Measurements from ENCODE around the gene UBE2E3.
"Not testable (repeated sequence)": the region's sequence is repeated elsewhere in the genome, so short reads cannot be mapped to it uniquely, and the experiment has no call there.

Gene UBE2E3

DNA sequence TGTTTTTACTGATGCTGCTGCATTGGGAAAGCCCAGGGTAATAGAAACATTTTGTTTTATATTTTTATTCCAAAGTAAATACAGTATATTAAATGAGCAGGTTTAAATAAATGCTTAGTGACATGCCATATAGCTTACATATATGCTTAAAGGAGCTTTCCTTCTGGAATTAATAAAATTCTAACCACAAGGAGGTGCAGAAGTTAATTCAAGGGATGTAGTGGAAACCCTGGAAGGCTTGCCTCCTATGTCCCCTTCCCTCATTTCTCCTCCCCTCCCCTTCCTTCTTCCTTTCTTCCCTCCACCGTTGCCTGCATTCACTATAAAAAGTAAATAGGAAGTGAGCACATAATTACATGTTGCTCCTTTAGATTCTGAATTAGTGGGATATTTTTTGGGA is 96.3 kb downstream of the UBE2E3 start:
- no peak for DNase-seq (ENCODE audit: low read depth)

- DNase-seq (ENCODE audit: low read depth) = no peak
Observed at GRCh38 chr2:181077128-181077709, 96.8 kb downstream of the UBE2E3 start.

DNA sequence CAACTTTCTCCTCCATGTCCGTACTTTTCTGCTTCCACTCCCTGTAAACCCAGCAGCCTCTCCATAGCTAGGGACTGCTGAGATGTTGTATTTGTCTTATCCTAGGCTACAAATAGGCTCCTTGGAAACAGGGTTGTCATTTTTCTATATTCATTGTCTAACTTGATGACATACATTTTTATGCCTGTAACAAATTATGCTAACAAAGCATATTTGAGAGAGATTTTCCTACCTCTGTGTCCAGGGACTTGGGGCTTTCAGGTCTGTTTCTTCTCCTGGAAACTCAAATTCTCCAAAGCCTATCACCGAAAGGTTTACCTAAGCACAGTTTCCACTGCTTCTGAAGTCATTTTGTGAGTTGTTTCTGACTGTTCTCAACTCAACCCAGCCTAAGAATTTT is 102.7 kb downstream of the UBE2E3 start:
- DNase-seq (ENCODE audit: low read depth) = no peak

- no peak for DNase-seq (ENCODE audit: low read depth)
Observed at GRCh38 chr2:181085734-181086133, 105.3 kb downstream of the UBE2E3 start.

GRCh38 chr2:181091920-181092319 is 111.5 kb downstream of the UBE2E3 start:
- DNase-seq (ENCODE audit: low read depth) = not testable (repeated sequence)

DNA sequence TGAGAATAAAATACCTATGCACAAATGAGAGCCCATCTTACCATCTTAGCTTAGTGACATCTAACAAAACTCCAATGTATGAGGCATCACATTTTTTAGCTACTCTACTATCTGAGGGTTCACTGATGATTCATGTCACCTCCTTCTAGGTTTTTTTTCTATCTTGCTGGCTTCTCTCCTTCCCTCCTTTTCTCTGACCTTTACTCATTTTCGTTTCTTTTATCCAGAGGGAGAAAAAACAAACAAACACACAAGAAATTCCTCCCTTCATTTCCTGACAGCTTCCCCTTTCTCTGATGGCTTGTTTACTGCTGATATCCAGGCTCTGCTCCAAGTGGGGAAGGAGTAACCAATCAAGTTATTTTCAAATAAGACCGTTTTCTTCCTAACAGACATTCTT is 115.1 kb downstream of the UBE2E3 start:
- no peak for DNase-seq (ENCODE audit: low read depth)

GRCh38 chr2:181103659-181104058 is 123.3 kb downstream of the UBE2E3 start:
- no peak for DNase-seq (ENCODE audit: low read depth)

DNA sequence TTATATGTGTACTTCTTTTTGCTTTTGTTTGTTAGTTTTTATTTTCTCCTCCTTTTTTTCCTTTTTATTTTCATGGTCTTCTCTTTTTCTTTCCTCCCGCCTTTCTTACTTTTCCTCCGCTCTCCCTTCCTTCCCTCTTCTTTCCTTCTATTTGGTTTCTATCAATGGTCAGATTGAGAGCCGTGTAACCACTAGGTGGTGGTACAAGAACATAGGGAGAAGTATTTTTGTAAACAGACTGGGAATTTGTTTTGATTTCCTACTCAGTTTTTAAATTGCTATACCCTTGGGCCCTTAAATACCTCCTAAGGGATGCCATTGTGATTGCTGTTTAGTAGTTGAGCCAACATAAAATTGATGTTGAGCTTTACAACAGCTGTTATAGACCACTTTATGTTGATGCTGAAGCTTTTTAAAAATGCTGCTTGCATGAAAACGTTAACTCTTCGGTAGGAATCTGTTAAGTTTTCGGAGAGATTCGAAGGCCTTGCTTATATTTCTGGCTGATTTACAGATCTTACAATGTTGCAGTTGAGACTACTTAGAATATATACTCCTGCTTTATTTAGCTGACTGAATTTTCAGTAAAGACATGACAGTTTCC is 124.2 kb downstream of the UBE2E3 start:
- no peak for DNase-seq (ENCODE audit: low read depth)

DNA sequence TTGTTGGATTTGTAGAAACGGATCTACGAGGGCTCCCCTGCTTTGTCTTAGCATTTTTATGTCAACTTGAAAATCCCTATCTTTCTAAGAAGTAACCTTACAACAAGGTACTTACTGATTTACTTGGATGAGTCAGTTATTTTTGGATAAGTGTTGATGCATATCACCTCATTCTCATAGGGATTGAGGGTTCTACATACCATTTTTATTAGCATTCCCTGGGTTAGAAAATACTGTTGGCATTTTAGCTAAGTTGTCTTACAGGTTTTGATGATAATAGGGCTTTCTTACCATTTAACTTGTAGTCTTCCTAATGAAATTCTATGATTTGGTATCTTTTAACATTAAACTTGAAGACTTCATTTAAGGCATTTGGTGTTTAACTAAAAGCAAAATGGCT is 125.2 kb downstream of the UBE2E3 start:
- no peak for DNase-seq (ENCODE audit: low read depth)

GRCh38 chr2:181106229-181106628 is 125.8 kb downstream of the UBE2E3 start:
- DNase-seq (ENCODE audit: low read depth) = no peak

DNA sequence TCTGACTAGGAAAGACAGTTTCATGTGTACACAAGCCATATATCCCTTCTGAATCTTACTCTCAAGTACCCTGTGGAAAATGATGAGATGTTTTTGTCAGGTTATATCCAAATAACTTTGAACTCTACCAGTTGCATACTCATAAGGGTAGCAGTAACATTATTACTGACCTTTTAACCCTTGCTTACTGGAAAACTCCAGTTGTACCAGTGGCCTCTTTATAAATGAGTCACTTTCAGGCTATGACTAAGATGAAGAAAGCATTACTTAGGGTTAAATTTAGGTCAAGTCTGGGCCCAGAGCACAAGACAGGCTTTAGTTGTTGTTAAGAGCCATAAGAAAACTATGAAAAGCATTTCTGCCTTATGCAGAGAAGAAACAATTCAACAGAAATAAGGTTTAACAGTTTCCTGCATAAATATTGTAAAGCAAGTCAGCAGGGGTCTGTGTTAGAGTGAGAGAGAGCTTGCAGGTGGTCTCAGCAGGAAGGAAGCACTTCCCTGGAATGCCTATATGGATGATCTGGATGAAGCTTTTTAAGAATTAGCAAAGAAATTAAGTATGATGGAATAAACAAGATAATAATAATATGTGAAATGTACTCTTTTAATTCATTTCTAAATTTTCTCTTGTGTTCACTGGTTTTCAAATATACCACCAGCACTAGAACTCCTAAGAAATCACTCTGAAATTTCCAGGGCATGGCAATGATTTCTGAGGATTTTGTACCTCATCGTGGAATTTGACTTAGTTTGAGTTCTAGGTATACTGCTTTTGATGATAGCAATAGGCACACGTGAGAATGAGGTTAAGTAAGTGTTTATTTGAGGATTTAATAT is 126.6 kb downstream of the UBE2E3 start:
- DNase-seq (ENCODE audit: low read depth) = no peak

DNA sequence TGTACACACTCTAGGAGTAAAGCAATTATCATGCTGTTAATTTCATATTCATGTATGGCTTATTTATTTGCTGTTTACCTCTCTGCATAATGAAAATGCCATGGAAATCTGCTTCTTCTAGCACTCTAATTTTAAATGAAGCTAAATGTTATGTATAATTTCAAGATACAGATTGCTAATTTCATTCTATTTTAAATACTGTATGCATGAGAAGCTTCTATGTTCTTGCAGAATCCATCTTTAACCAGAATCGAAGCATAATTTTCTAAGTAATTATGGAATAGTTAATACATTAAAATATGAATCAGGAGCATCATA is 127.2 kb downstream of the UBE2E3 start:
- no peak for DNase-seq (ENCODE audit: low read depth)

DNA sequence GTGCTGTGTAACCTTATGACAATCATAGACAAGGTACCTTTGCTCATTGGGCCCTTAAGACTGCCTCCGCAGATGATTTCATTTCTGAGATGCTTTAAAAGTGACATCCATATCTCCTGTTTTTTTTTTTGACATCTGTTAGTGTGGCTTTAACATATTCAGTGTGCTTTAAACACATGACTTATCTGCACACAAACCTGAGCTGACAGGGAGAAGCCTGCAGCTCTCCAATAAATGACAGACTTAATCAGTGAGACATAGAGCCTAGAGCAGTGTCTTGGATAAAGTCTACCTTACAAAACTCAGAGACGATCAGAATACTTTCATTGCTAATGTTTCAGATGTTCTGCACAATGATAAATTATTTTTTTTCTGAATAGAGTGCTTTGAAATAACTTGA is 130.7 kb downstream of the UBE2E3 start:
- DNase-seq (ENCODE audit: low read depth) = no peak

GRCh38 chr2:181112916-181113315 is 132.5 kb downstream of the UBE2E3 start:
- no peak for DNase-seq (ENCODE audit: low read depth)
